ENCODE measurements around the gene CPLX3.

Gene CPLX3

DNA sequence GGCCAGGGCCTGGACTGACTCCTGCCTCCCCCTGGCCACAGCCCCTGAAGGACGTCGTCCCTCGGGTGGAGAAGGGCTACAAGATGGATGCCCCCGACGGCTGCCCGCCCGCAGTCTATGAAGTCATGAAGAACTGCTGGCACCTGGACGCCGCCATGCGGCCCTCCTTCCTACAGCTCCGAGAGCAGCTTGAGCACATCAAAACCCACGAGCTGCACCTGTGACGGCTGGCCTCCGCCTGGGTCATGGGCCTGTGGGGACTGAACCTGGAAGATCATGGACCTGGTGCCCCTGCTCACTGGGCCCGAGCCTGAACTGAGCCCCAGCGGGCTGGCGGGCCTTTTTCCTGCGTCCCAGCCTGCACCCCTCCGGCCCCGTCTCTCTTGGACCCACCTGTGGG, 24.1 kb upstream of the CPLX3 start:
- no peak for DNase-seq (ENCODE audit: low spot score)

DNA sequence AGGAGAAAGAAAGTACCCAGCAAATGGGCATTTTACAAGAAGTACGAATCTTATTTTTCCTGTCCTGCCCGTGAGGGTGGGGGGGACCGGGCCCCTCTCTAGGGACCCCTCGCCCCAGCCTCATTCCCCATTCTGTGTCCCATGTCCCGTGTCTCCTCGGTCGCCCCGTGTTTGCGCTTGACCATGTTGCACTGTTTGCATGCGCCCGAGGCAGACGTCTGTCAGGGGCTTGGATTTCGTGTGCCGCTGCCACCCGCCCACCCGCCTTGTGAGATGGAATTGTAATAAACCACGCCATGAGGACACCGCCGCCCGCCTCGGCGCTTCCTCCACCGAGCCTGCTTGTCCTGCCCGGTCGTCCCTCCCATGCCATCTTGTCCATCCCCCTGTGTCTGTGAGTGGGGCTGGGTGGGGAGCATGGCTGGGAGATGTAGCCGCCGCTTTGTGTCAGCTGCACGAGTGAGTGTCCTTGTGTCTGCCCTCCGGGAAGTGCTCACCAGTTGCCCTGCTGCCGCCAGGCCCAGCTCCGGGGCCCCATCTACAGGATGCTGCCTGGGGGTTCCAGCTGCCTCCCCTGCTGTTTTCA, 23.5 kb upstream of the CPLX3 start:
- DNase-seq (ENCODE audit: low spot score), result no peak

DNA sequence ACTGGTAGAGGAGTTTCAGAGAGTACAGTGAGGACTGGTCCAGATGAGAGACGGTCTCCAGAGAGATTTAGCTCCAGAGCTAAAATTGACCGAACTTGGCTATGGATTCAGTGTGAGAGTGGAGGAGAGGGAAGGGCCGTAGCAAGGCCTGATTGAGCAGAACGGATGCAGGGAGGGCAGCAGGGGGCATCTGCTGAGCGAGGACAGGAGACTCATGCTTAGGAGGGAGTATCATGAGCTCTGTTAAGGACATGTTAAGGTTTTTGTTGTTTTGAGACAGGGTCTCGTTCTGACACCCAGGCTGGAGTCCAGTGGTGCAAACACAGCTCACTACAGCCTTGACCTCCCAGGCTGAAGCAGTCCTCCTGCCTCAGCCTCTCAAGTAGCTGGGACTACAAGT, 21.5 kb upstream of the CPLX3 start:
- no peak for DNase-seq (ENCODE audit: low spot score)

DNA sequence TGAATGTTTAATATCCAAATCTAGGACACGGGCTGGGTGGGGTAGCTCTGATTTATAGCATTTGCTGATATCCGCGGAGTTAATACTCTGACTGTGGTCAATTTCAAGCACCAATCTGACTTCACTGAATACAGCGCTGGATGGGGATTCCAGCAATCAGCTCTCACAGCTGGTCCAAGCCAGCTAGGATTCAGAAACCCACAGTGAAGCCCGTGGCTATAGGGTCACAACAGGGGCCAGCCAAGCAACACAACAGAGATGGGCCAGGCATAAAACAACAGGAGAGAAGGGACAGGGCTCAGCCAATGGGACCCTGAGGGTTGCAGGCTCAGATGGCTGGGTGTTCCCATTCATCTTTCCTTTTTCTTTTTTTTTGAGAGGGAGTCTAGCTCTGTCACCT, 19.1 kb upstream of the CPLX3 start:
- DNase-seq (ENCODE audit: low spot score), result no peak

- DNase-seq (ENCODE audit: low spot score), result no peak
These were observed 18.2 kb upstream of the CPLX3 start for GRCh38 chr15:74808078-74808839.

DNA sequence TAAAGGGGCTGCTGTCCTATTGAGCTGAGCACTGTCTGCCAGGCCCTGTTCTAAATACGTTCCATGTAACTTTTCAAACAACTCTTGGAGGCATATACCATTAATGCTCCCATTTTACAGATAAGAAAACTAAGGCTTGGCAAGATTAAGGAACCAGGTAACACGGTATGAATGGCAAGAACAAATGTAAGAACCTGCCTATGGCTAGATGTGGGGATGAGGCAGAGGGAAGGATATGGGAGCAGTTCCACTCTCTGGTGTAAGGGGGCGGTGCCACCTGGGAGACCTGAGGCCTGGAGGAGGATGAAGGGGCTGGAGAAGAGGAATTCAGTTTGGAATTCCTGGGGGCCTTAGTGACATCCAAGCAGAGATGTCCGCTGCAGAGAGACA, 17.6 kb upstream of the CPLX3 start:
- DNase-seq (ENCODE audit: low spot score), result no peak

DNA sequence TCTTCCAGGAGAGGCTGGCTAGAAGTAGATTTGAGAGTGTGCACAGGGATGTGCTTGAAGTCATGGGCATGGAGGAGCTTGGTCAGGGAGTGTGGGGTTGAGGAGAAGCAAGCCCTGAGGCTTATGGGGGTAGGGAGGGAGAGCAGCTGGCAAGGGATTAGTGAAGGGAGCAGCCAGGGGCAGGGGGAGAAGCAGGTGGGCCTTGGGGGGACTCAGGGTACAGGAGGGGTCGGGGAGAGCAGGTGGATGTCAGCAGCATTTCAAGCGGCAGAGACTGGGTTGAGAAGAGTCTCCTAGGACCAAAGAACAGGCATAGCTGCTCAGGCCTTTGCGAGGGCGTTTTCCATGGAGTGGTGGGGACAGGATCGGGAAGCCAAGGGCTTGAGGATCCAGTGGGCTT, 17.2 kb upstream of the CPLX3 start:
- no peak for DNase-seq (ENCODE audit: low spot score)

- DNase-seq (ENCODE audit: low spot score), result no peak
These were observed 16.5 kb upstream of the CPLX3 start for GRCh38 chr15:74809956-74810355.

DNA sequence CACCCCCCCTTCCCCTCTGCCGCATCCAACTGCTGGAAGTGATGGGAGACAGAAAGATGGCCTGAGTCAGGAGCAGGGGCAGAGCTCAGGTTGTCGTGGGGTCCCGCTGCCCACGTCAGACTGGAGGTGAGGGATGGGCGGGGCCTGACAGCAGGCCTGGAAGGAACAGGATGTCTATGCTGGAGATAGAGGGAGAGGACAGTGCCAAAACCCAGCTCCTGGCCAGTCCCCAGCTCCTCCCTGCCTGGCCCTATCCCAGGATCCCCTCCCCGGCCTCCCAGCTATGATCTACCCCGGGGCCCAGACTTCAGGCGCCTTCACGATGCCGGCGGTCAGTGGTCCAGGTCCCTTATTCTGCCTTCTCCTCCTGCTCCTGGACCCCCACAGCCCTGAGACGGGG, 13.9 kb upstream of the CPLX3 start, which contains the start of gene LMAN1L:
Gene LMAN1L, plus strand, starts transcription at position 303 of the 400 bp plus-strand sequence. Its CDS starts 20 bp downstream, at position 323.
- no peak for DNase-seq (ENCODE audit: low spot score)

DNA sequence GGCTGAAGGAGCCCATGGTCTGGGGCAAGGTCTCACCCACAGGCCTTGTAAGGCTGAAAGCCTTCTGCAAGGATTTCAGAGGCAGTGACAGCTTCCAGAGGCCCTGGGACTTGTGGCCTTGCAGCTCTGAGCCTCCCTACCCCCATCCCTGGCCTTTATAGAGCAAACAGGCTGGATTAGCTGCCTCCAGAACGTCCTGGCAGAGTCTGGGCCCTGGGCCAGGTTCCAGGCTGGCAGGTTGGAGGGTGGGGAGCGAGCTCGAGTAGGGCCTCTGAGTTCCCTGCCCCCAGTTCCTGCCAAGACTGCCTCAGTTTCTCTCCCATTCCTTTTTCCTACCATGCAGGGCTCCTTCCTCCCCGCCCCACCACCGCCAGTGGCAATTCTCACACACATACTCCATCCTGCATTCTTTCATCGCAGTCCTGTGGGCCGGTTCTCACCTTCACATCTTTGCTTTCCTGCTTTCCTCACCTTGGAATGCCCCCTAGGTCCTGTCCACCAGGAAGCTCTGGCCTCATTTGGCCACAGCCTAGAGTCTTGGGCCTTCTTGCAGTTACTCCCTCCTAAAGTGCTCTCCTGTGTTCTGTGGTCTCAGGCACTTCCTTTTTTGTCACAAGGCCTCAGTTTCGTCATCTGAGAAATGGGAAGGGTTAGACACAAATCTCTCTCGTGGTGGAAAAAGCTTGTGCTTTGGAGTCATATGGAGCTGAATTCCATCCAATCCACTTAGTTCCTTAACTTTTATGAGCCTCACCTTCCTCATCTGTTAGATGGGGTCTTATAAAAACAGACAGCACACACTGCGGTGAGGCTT, 11.1 kb upstream of the CPLX3 start:
- DNase-seq (ENCODE audit: low spot score), result no peak

DNA sequence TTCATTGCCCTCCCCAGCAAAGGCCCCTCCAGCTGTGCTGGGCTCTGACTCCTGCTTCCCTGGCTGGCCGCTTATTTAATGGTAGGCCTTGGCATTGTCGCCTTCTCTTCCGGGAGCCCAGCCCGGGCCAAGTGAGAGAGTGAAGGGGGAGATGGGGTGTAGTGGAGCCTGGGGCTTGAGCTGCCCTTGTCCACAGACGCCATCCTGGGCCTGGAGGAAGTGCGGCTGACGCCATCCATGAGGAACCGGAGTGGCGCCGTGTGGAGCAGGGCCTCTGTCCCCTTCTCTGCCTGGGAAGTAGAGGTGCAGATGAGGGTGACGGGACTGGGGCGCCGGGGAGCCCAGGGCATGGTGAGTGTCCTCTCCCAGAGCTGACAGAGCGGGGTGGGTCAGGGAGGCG, 10.5 kb upstream of the CPLX3 start:
- no peak for DNase-seq (ENCODE audit: low spot score)

DNA sequence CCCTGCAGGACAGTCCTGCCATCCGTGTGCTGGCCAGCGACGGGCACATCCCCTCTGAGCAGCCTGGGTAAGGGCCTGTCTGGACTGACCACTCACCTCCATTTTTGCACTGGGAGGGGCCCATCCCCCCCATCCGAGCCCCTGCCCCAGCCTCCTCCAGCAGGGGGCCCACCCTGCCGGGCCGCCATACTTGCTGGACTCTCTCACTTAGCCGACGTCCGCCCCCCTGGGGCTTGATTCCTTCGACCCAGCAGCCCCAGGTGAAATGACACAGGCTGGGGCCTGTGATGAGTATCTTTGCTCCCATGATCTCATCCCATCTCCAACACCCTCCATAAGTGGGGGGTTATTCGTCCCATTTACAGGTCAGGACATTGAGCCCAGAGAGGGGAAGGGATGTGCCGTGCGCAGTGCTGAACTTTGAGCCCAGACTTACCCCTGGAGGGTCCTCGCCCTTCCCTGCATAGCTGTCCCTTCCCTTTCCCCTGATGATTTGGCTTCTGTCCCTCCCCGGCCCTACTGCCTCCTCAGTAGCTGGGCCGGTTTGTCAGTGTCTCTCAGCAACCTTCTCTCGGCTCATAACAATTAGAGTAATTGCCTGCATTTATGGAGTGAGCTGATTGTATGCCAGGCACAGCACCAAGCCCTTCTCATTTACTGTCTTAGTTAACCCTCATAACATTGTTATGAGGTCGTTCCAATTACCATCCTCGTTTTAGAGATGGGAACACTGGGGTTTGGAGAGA, 9.6 kb upstream of the CPLX3 start:
- DNase-seq (ENCODE audit: low spot score), result no peak

DNA sequence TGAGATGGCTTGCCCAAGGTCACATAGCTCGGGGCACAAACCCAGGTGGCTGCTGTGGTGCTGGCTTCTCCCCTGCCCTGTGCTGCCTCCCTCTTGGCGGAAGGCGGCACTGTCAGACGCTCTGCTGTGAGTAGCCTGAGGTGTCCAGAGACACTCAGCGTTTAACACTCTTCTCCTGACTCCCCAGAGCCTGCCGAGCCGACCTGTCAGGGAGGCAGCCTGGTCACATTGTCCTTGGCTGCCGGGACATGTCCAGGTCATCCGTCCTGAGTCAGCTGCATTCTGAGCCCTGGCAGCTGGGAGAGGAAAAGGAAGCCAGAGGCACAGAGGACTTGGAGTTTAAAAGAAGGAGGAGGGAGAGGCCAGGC, 9.1 kb upstream of the CPLX3 start:
- DNase-seq (ENCODE audit: low spot score), result no peak

GRCh38 chr15:74820056-74820455, 6.4 kb upstream of the CPLX3 start:
- DNase-seq (ENCODE audit: low spot score), result no peak

DNA sequence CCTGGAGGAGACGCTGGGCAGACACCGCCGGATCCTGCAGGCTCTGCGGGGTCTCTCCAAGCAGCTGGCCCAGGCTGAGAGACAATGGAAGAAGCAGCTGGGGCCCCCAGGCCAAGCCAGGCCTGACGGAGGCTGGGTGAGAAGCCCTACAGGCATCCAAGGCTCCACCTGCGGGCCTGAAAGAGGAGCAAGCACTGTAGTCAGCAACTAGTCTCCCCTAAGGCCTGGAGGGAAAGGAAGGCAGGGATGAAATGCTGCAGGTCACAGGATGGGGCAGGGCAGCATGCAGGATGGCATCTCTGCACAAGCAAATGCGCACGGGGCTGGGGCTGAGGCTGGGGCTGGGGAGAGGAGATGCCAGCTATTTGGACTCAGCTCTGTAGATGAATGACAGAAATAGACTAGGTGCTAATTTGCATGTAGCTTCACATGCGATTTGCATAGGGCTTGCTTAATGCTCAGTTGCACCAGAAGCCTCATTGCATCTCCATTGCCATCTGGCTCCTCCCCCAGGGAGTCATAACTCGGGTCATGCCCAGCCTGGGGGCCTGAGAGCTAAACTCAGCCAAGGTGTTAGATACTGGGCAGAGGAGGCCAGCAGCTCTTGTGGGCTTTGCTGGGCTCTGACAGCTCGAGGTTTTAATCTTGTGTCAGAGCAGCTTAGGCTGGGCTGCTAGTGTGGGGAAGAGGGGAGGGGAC, 5.2 kb upstream of the CPLX3 start:
- no peak for DNase-seq (ENCODE audit: low spot score)

DNA sequence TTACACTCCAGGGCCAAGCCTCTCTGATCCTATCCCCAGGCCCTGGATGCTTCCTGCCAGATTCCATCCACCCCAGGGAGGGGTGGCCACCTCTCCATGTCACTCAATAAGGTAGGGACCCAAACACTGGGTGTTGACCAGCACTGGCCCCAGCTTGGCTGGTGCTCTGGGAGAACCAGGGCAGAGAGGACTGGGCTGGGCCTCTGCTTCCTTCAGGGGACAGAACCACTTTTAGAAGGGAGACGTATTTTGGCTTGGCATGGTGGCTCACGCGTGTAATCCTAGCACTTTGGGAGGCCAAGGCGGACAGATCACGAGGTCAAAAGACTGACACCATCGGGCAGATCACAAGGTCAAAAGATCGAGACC, 4.7 kb upstream of the CPLX3 start:
- DNase-seq (ENCODE audit: low spot score), result no peak

DNA sequence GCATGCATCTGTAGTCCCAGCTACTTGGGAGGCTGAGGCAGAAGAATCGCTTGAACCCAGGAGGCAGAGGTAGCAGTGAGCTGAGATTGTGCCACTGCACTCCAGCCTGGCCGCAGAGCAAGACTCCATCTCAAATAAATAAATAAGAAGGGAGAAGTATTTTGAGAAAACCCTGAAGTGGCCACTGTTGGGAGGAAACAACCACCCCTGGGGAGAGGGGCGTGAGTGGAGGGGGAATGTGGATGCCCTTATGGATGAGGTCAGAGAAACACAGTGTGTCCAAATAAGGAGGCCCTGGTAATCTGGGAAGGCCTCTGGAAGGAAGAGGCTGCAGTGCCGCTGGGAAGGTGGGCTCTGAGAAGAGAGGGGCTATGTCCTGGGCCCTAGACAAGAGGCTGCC, 4.2 kb upstream of the CPLX3 start:
- no peak for DNase-seq (ENCODE audit: low spot score)

GRCh38 chr15:74823324-74823723, 3.1 kb upstream of the CPLX3 start:
- DNase-seq (ENCODE audit: low spot score), result no peak

GRCh38 chr15:74824976-74825375, 1.5 kb upstream of the CPLX3 start:
- DNase-seq (ENCODE audit: low spot score), result no peak

GRCh38 chr15:74825866-74826265, 561 bp upstream of the CPLX3 start:
- no peak for DNase-seq (ENCODE audit: low spot score)

DNA sequence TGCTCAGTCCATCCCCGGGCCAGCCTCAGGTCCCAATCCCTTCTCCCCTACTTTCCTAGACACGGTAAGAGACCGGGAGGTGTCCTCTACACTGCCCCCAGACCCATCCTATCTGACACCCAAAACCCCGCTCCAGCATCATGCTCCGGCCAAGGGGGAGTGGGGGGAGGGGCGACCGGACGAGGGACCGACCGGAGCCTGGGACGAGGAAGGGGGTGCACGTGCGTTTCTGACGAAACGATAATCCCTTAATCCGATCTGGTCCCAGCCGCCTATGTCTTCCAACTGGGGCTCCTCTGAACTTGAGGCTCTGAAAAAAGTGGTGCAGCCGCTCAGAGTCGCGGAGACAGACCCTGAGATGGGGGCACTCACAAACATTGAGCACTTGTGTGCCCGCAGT, 494 bp downstream of the CPLX3 start:
- no peak for DNase-seq (ENCODE audit: low spot score)

GRCh38 chr15:74827614-74828013, 1.2 kb downstream of the CPLX3 start:
- no peak for DNase-seq (ENCODE audit: low spot score)
